HL-60 (cell line): ENCODE results near the gene MCF2L2.
A peak's percentile ranks its signal among the peaks of the same experiment; 100 is the strongest.

Source experiments
- DNase-seq, 2 experiments: peaks; one replicate each; pipeline ENCODE4 v3.0.0-alpha.2; 2010 to 2020; ENCODE audit warnings: low read depth in 1 of 2, low spot score in 1 of 2
- H3K27ac ChIP-seq: fragments of 250-450 bp; sonication (Bioruptor Pico); replicated peaks from 2 replicates; pipeline ENCODE4 v1.5.1; 2020; ENCODE audit warnings: mild to moderate bottlenecking, moderate library complexity
- H3K27me3 ChIP-seq: fragments of 250-450 bp; sonication (Bioruptor Pico); 2 replicates; pipeline ENCODE4 v1.5.1; 2021; ENCODE audit warnings: mild to moderate bottlenecking, moderate library complexity; ENCODE audit not compliant: insufficient read depth, poor library complexity, severe bottlenecking
- H3K4me3 ChIP-seq: replicated peaks from 2 replicates; pipeline ENCODE4 v1.5.1; 2011; ENCODE audit warnings: mild to moderate bottlenecking, control low read depth, low read length; ENCODE audit not compliant: insufficient read depth
- CTCF ChIP-seq: IDR thresholded peaks from one replicate; pipeline ENCODE4 v1.5.1; 2011; ENCODE audit warnings: low read length, control low read depth, inconsistent platforms; ENCODE audit not compliant: insufficient read depth
- GABPA ChIP-seq: IDR thresholded peaks from 2 replicates; pipeline ENCODE4 v1.6.1; 2012; ENCODE audit warnings: low read depth
- POLR2AphosphoS5 ChIP-seq: IDR thresholded peaks from 2 replicates; pipeline ENCODE4 v1.6.1; 2012; ENCODE audit warnings: low read depth
- REST ChIP-seq: IDR thresholded peaks from 2 replicates; pipeline ENCODE4 v1.6.1; 2012; ENCODE audit warnings: low read depth; ENCODE audit not compliant: insufficient replicate concordance
- SPI1 ChIP-seq: IDR thresholded peaks from 2 replicates; pipeline ENCODE4 v1.6.1; 2012; ENCODE audit warnings: low read depth, mild to moderate bottlenecking, borderline replicate concordance

MCF2L2 gene

GRCh38 chr3:183214277-183214612 lies 214.2 kb downstream of the MCF2L2 start:
- H3K27ac ChIP-seq = no peak overlapping the region
- H3K4me3 ChIP-seq = no peak overlapping the region
- H3K27me3 ChIP-seq = no peaks in the 10 kb centered on the region
- TF ChIP-seq POLR2AphosphoS5 = no peak
- no peak for TF ChIP-seq GABPA
- no peak for TF ChIP-seq SPI1
- no peak for TF ChIP-seq CTCF
- no peak for DNase-seq

GRCh38 chr3:183213415-183214276 lies 214.8 kb downstream of the MCF2L2 start:
- H3K27ac ChIP-seq = peak overlapping the region; percentile 53
- no peaks in the 10 kb centered on the region for H3K27me3 ChIP-seq
- DNase-seq = no peak
- TF ChIP-seq POLR2AphosphoS5 (no peak), CTCF (no peak), REST (no peak), SPI1 (no peak), GABPA (no peak)
- no peak overlapping the region for H3K4me3 ChIP-seq

- TF ChIP-seq GABPA (no peak), SPI1 (peak; percentile 69; the same call in 1 of the 2 replicates), POLR2AphosphoS5 (peak; percentile 92), CTCF (no peak), REST (peak; percentile 31)
- Histone ChIP-seq H3K4me3 (no peak overlapping the region), H3K27ac (peak overlapping the region; percentile 93), H3K27me3 (no peaks in the 10 kb centered on the region)
- DNase-seq = peak; percentile 67 to 93
Measured at GRCh38 chr3:183212565-183212964, 215.9 kb downstream of the MCF2L2 start.
